Fibroblast of the conjunctiva (primary cell): ENCODE measurements around the gene SIL1.

Experiments
- DNase-seq: peaks from one replicate; pipeline ENCODE4 v3.0.0-alpha.2; 2010; ENCODE audit warnings: low read depth

Gene SIL1

DNA sequence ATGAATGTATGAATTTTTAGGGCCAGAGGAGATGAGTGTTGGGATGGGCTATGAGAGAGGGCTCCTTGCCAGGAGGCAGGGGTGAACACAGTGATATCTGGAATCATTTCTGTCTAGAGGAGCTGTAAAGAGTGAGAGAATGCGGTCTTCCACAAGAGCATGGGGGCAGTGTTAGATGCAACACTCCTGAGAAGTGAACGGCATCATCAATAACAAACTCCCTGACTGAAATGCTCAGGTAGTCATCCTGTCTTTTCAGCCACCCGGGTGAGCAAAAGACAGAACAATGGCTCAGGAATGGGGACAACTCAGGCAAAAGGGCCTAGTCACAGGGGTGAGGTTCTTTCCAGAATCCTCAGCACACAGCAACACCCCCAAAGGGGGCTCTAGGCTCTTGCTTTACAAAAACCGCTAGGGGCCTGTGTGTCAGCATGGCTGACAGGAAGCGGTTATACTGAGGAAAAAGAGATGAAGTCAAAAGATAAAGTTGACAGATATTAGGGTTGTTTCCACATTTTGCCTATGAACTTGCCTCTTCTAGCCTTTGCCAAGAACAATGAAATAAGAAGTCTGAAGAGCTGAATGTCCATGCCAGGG, 218.4 kb downstream of the SIL1 start:
- no peak for DNase-seq

DNA sequence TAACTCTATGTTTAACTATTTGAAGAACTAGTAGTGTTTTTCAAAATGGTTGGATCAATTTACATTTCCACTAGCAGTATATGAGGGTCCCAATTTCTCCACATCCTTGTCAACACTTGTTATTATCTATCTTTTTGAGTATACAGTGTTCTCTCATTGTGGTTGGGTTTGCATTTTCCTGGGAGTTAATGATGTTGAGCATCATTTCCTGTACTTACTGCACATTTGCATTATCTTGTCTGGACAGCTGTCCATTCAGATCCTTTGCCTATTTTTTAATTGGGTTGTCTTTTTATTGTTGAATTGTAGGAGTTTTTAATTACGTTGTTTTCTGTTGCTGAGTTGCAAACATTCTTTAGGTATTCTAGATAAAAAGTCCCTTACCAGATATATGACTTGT, 219.6 kb downstream of the SIL1 start:
- no peak for DNase-seq

DNA sequence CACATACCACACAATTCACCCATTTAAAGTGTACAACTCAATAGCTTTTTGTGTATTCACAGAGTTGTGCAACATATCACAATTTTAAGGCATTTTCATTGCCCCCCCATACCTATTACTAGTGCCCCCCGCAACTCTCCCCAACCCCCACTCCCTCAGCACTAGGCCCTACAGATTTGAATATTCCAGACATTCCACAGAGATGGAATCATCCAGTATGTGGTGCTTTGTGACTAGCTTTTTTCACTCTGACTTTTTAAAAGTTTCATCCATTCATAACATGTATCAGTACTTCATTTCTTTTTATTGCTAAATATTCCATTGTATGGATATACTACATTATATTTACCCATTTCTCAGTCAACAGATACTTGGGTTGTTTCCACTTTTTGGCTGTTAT, 220.1 kb downstream of the SIL1 start:
- no peak for DNase-seq

DNA sequence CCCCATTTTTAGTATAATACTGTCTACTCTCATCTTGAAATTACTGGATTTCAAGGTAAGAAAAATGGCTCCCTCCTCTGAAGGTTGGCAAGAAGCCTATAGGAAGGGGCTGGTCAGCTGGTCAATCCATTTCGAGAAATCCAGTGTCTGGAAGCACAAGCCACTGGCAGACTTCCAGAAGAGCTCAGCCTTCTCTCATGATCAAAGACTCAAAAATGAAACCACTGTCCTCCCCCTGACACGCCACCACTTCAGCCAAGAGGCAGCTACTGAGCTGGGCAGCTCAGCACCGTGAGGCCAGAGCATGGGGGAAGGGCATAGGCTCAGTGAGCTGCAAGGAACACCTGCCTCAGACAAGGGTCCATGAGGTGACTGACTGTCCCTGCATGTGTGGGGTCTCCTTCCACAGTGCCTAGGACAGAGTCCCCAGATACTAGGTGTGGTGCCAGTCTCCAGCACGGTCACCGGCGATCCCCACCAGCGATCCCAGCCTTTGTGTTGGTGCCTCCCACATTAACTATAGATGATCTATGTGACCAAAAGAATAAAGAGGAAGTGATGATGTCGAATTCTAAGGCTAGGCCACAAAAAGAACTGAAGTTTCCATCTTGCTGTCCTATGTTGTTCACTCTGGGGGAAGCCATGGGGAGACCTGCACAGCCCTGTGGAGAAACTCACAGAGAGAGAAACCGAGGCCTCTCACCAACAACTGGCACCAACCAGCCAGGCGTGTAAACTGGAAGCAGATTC, 222.9 kb downstream of the SIL1 start:
- DNase-seq = peak; percentile 57

DNA sequence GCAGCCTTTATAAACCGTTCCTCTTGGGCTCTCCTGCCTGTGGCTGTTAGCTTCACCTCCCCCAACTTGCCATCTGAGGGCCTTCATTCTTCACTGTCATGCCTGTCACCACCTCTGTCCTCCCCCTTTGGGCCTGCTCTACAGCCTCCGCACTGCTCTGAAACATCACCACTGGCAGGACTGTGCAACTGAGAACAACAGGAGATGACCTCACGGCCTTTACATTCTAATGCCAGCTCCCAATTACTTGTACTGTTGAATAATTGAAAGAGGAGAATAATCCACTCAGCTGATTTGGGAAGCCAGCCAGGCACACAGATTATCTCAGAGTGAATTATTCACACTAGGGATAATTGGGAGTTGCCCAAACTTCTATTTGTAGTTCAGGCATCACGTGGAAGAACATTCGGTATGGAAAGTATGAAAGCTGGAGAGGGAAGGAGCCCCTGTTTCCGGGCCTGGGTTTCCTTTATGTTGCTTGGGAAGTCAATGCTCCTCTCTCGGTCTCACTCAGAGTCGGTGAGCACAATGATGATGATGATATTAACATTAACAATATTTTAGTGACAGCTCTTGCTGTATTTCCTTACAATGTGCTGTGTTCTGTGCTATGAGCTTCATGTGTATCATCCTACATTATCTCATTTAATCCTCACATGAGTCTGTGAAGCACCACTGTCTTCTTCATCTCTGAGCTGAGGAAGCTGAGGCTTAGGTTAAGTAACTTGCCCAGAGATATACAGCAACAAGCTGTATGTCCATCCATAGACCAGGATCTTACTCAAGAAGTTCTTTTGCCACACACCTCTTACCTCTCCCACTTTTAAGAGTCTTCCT, 223.7 kb downstream of the SIL1 start:
- DNase-seq = peak; percentile 17

DNA sequence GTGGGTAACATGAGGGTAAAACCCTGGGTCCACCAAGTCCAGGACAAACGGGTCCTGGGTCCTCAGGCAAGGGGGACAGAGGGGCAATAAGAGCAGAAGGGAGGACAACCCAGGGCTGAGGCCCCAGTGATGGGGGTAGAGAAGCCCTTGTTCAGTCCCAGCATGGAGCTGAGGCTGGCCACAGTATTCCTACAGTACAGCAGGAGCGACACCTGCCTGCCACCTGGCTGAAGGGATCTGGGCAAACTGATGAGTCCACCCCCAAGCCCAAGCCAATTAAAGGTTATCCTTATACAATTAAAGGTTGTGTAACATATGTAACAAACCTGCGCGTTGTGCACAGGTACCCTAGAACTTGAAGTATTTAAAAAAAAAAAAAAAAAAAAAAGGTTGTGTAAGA, 225.3 kb downstream of the SIL1 start:
- no peak for DNase-seq

DNA sequence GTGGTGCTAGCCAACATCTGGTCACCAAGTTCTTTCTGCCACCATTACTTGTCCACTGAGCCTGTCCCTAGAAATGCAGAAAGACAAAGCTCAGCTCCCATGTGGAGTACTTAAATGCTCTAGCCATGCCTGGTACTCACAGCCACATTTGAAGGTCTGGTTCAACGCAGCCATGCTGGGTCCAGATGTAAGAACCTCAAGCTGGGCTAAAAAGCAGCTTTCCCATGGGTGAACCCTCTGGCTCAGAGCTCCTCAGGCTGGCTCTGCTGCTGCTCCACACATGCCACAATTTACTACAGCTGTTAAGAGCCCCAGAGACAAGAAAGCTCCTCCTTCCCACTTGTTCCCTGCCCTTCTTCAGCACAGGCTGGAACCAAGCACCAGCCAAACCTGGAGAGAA, 225.9 kb downstream of the SIL1 start:
- DNase-seq = peak; percentile 26

DNA sequence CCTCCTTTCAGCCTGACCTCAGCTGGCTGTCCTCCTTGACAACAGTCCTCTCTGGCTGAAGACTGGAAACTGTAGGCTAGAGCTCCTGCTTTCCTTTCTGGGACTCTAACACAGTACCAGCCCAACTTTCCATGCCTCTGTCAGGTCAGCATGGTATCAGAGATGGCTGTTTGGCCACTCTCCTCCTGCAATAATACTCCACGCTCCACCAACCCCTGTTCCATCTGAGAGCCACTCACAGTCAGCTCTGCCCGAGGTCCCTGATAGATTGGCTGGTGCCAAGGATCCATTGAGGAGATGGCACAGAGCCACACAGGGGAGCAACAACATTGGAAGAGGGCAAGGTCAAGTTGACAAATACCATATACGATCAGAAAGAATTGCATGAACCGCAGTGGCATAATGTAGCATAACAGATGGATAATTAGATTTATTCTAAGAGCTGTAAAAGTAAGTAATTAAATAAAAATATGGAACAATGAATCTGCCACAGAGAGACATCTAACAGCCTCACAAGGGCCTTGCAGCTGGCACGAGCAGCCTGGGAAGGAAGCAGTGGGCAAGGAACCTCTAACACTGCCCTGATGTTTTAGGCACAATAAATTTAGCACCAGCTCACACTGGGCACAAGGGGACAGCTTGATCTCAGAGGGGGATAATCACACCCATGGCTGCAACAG, 228.7 kb downstream of the SIL1 start:
- DNase-seq = no peak

DNA sequence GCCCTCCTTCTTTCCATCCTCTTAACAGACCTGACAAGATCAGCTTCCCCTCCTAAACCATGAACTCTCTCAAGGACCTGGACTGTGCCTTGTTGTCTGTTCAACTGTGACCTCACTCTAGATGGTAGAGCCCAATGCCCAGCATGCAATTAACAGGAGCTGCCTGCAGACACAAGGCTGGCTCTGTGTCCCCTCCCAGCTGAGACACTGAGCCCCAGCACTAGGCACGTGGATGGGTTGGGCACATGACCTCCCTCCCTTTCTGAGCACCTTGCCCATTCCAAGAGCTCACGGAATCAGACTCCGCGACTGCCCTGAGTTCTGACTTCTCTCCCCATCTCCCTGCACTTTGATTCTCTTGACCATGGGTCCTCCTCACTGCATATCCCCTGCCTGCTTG, 229.6 kb downstream of the SIL1 start:
- no peak for DNase-seq

DNA sequence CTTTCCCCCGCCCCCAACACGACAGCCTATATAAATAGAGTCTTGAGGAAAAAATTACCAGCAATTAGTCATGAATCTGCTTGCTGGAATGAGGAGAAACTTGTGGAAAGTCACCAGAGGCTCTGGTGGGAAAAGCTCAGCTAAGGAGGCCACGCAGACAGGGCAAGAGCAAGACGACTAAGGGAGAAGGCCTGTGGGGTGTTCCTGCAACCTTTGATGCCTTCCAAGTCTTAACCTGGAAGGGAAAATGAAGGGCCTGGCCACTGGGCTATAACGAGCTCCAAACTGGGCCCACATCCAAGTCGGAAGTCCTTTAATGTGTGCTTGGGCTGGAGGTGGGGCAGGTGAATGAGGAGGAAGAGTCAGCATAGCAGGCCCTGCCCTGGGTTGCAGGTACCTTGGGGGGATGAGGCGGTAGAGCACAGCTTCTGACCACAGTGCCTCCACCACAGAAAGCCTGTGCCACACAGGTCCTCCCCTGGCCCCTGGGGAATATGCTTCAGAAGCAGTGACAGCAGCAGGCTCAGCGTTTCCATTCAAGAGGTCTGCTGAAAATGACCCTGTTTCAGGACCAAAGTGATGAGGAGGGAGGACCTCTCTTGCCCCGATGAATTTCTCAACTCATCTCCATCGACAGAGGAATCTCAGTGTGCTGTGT, 230.2 kb downstream of the SIL1 start:
- no peak for DNase-seq

DNA sequence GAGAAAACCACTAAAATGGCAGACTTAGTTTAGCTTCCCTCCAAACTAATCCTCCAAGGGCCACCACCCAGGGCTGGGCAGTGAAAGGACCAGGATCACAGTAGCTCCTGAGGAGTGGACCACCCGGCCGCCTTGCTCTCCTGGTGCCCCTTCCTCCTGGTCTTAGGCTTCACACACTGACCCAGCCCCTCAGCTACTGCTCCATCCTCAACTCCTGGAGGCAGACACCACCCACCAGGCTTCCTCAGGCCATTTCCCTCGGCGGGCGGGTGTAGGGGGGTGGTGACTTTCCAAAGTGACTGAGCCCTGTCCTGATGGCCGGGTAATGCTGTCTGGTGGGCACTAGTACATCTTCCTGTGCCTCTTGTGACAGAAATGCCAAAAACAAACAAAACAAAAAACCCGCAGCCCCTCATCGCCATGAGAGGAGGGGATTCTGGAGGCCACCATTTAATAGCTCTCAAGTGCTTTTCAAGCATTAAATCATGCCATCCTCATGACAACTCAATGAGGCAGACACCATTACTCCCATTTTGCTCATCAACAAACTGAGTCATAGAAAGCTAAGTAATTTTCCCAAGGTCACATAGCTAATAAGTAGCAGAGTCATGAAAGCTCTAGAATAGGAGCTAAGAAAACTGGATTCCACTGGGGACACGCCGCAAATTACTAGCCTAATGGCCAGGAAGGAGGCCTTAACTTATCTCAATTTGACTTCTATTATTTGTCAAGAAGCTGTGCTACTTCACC, 231.8 kb downstream of the SIL1 start:
- no peak for DNase-seq

DNA sequence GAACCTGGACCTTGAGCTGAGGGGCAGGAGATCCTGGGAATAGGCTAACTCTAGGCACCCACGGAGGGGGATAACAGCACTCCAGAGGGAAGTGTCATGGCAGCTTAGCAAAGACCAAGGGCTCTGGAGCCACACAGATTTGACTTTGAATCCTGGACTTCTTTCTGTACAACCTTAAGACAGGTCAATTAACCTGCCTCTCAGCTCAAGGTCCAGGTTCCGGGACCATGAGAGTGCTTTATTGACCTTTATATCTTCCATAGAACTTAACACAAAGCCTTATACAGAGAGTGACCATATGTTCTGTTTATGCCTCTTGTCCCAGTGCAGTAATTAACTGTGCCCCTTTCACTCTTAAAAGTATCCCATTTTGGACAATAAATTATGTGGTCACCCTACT, 232.5 kb downstream of the SIL1 start:
- no peak for DNase-seq

DNA sequence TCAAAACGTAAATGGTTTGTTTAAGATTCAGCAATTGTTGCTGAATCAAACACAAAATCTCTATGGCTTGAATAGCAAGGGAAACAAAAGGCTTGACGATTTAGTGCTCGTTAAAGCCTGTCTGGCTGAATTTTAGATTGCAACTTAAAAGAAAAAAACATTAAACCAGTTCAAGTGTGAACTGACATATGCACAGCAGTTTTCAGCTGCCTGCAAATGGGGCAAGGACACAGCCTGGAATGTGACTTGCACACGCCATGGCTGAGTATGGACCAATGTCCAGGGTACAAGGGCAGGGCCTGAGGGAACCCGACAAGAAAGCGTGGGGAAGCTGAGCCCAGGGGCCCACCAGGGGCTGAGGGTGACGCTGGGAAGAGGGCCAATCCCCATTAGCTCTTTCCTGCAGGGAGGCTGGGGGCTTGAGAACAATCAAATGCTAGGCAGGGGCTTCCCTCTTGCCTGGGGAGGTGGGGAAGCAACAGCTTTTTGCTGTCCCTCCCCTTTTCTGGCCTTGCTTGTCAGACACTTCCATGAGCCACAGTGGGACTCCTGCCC, 233.4 kb downstream of the SIL1 start:
- DNase-seq = no peak

DNA sequence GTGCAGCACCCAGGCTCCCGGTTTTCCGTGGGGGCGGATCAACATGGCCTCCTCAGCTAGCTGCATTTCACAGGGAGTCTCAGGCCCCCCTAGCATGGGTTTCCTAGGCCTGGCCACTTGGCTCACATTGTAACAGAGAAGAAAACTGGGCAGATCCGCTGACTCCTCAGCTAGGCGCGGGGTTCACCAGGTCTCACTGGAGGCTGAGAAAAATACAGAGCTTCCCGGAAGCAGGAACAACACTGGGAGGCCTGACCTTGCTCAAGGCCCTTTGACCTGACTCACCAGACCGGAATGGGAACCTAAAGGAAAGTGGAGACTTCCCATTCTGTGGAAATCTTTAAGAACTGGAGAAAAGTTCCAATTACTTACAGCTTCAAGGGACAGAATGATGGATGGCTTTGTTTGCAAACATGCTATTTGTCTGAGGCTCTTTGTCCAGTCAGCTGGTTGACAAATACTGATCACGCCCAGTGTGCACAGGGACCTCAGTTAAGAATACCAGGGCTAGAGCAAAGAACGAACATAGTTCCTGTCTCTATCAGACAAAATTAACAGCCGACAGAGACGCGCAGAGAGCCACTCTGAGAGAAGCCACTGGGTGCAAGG, 234.3 kb downstream of the SIL1 start:
- no peak for DNase-seq

DNA sequence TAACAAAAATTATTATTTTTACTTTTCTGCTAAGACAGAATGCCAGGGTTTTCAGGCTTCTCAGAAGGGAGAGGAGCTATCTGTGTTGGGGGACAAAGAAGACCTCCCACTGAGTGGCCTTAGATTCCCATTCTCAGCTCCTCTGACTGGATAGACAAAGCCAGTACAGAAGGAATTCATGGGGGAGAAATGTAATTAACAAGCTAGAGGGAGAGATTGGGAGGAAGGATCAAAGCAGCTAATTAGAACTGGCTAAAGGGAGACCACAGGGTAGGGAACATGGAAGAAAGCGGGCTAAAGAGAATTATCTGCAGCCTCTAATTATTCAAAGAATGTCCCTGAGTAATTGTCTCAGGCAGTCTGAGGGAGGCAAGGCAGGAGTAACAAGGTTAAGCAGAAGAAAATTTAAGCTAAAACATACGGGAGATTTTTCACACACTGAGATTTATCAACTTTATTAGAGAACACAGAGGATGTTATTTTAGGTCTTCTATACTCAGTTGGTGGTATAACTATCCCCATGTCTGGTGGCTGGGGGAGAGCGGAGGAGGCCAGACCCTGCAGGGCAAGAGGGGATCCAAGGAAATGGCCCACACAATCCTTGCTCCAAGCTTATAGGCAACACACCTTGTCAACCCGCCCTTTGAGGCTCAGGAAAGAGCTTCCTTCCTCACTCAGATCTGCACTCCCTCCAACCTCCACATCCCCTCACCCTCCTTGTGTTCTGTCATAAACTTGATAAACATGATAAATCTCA, 235.4 kb downstream of the SIL1 start:
- DNase-seq = no peak

DNA sequence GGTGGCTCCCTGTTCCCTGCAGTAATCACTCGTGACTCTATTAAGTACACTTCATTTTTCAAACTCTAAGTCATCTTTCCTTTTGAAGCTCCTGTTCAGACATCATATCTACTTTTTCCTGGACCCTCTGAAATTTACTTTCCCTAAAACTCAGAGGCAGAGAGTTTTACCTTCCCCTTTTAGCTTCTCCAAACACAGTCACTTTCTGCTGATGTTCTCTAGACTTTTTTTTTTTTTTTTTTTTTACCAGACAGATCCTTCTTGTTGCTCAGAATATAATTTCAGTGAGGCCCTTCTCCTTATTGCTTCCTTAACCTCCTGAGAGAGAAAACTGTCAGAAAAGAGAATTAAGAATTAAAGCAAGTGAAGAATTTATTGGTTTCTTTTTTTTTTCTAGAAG, 236.4 kb downstream of the SIL1 start:
- DNase-seq = no peak

DNA sequence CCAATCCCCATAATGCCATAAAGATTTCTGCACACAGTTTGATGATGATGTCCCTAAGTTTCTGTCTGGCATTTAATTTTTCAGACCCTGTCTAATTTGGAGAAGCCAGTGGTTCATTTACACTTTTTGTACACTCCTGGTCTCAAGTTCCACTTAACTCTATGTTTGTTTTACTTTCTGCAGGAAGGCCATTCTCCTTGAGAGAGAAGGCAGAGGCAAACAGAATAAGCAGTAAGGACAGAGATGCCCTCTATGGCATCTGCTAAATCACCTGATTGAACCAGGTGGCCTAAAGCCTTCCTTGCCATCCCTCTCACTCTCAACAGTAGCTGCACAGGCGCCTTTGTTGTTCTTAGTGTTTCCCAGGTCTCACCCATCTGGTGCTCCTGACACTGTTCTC, 236.9 kb downstream of the SIL1 start:
- no peak for DNase-seq

DNA sequence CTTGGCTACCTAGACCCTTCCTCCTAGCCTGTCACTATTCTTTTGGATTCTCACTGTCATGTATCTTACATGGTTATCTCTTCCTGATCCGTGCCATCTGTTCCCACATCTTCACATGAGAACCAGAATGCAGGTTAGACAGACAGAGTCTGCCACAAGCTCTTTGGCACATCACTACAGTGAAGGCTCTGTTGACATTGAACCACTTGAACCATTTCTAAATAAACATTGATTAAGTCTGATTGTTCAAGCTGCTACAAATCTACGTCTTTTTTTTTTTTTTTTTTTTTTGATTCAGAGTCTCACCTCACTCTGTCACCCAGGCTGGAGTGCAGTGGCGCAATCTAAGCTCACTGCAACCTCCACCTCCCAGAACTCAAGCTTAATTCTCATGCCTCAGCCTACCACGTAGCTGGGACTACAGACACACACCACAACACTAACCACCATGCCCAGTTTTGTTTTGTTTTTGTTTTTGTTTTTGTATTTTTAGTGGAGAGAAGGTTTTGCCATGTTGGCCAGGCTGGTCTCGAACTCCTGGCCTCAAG, 237.9 kb downstream of the SIL1 start:
- DNase-seq = no peak

DNA sequence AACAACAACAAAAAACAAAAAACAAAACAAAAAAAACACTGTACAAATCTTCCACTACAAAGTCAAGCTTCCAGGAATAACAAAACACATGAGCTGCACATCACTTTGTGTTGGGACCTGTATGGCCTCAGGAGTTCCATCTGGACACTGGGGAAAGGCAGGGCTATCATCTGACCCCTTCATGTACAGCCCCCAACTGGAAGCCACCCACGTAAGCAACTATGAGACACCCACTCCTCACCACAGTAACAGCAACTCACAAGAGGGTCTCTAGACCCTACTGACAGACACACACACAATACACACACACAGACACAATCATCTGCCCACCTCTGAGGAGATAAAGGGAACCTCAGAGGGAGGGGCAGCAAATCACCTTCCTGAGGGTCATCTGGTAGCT, 241.4 kb downstream of the SIL1 start:
- no peak for DNase-seq
